Measurements from ENCODE around the gene IFITM5.

IFITM5 gene

GRCh38 chr11:282171-282570, 17.2 kb downstream of the IFITM5 start:
- DNase-seq = no peak

- no peak for DNase-seq
Measured at GRCh38 chr11:281486-282161, 17.7 kb downstream of the IFITM5 start.

GRCh38 chr11:280706-281485, 18.4 kb downstream of the IFITM5 start:
- no peak for DNase-seq

- DNase-seq = peak; percentile 17
Measured at GRCh38 chr11:279966-280705, 19.2 kb downstream of the IFITM5 start.

GRCh38 chr11:279040-279965, 20.0 kb downstream of the IFITM5 start:
- DNase-seq = no peak

GRCh38 chr11:278001-278951, 21.1 kb downstream of the IFITM5 start, which contains the start of gene NLRP6:
Gene NLRP6 (plus strand): TSS chr11:278407. CDS start chr11:278570, 163 bp downstream.
- no peak for DNase-seq

- DNase-seq = no peak
Measured at GRCh38 chr11:276219-276618, 23.1 kb downstream of the IFITM5 start.

GRCh38 chr11:272931-273198, 26.5 kb downstream of the IFITM5 start:
- no peak for DNase-seq

GRCh38 chr11:272195-272930, 27.0 kb downstream of the IFITM5 start:
- DNase-seq = no peak

GRCh38 chr11:271319-271715, 28.0 kb downstream of the IFITM5 start:
- no peak for DNase-seq

- DNase-seq = no peak
Measured at GRCh38 chr11:270451-271318, 28.6 kb downstream of the IFITM5 start.

GRCh38 chr11:269146-269890, 30.0 kb downstream of the IFITM5 start:
- DNase-seq = peak; percentile 12

- DNase-seq = peak; percentile 24
Measured at GRCh38 chr11:268716-269145, 30.6 kb downstream of the IFITM5 start.

GRCh38 chr11:267491-267994, 31.8 kb downstream of the IFITM5 start:
- no peak for DNase-seq

- DNase-seq = no peak
Measured at GRCh38 chr11:266676-267439, 32.5 kb downstream of the IFITM5 start.

- DNase-seq = no peak
Measured at GRCh38 chr11:261624-262023, 37.7 kb downstream of the IFITM5 start.

- no peak for DNase-seq
Measured at GRCh38 chr11:259413-259812, 39.9 kb downstream of the IFITM5 start.
